A549 (cell line): ENCODE results near the gene FRYL. TPM values are rescaled to one million over a fixed set of nuclear protein-coding genes. Genes with fewer than 3 reads are reported as not detected.

Experiments
- ATAC-seq, 2 experiments: fragments of 200-7000 bp in 1 of 2; fragments of >200 bp in 1 of 2; cut with Nextera tagmentation in 1 of 2; cut with Tn5 transposase in 1 of 2; 3 replicates each; pipeline versions ENCODE4 v1.8.0 to v1.9.1; 2018 to 2020; ENCODE audit warnings: mild to moderate bottlenecking in 1 of 2, moderate library complexity in 1 of 2
- CTCF ChIA-PET: fragments of 300-600 bp; sonication (Branson Sonifier 250); formaldehyde crosslinking; extraction: SDS; loops from one replicate; lab custom pipeline; 2021; ENCODE audit warnings: antibody characterized with exemption, inconsistent platforms; lab: Yijun Ruan, JAX
- POLR2A ChIA-PET: fragments of 350-600 bp; formaldehyde crosslinking; extraction: SDS; loops from one replicate; lab custom pipeline; 2021; ENCODE audit warnings: antibody characterized with exemption, inconsistent platforms; lab: Yijun Ruan, JAX
- DNase-seq, 2 experiments: peaks; one replicate each; pipeline versions ENCODE4 v3.0.0 to v3.0.0-alpha.2; 2011 to 2016; ENCODE audit warnings: low read depth in 1 of 2, low spot score in 1 of 2
- FAIRE-seq: peaks from 2 replicates; lab custom pipeline; 2011; peaks lifted over from hg19 to GRCh38; lab: Jason Lieb, UNC
- H3K27ac ChIP-seq, 2 experiments: fragments of >200 bp; sonication (Bioruptor Twin); formaldehyde crosslinking; 3 replicates each; pipeline ENCODE4 v1.5.1; 2016 to 2017
- H3K4me1 ChIP-seq: fragments of >200 bp; sonication (Bioruptor Twin); formaldehyde crosslinking; 3 replicates; pipeline ENCODE4 v1.6.1; 2016
- H3K4me2 ChIP-seq: fragments of >200 bp; sonication (Bioruptor Twin); formaldehyde crosslinking; 3 replicates; pipeline ENCODE4 v1.6.1; 2016
- H3K4me3 ChIP-seq: fragments of >200 bp; sonication (Bioruptor Twin); formaldehyde crosslinking; 3 replicates; pipeline ENCODE4 v1.5.1; 2016
- H3K9me3 ChIP-seq: fragments of >200 bp; sonication (Bioruptor Twin); formaldehyde crosslinking; 3 replicates; pipeline ENCODE4 v1.6.1; 2016
- BCL3 ChIP-seq: fragments of >200 bp; sonication (Bioruptor Twin); formaldehyde crosslinking; IDR thresholded peaks from 3 replicates; pipeline ENCODE4 v1.6.1; 2016
- CBX2 ChIP-seq: fragments of 200-600 bp; sonication (generic); IDR thresholded peaks from 2 replicates; pipeline ENCODE4 v1.6.1; 2016; ENCODE audit warnings: low read depth, mild to moderate bottlenecking, borderline replicate concordance
- CHD4 ChIP-seq: fragments of 200-600 bp; sonication (generic); IDR thresholded peaks from 2 replicates; pipeline ENCODE4 v1.6.1; 2016; ENCODE audit warnings: antibody characterized with exemption, mild to moderate bottlenecking, borderline replicate concordance
- E2F6 ChIP-seq: IDR thresholded peaks from 2 replicates; pipeline ENCODE4 v1.6.1; 2012; ENCODE audit warnings: low read depth, borderline replicate concordance
- EHF ChIP-seq: fragments of 250-450 bp; sonication (Bioruptor Pico); IDR thresholded peaks from 2 replicates; pipeline ENCODE4 v1.5.0; 2020; ENCODE audit warnings: mild to moderate bottlenecking
- ESRRA ChIP-seq: fragments of 150-350 bp; IDR thresholded peaks from 2 replicates; pipeline ENCODE4 v1.6.1; 2014; ENCODE audit warnings: mild to moderate bottlenecking, low read length, borderline replicate concordance
- FOSB ChIP-seq: fragments of 250-450 bp; sonication (Bioruptor Pico); IDR thresholded peaks from 2 replicates; pipeline ENCODE4 v1.5.0; 2020; ENCODE audit warnings: mild to moderate bottlenecking, moderate library complexity
- HDAC2 ChIP-seq: fragments of 200-600 bp; sonication (generic); IDR thresholded peaks from 2 replicates; pipeline ENCODE4 v1.6.1; 2016
- HEYL ChIP-seq: fragments of 250-450 bp; sonication (Bioruptor Pico); IDR thresholded peaks from 2 replicates; pipeline ENCODE4 v1.8.0; 2021; ENCODE audit warnings: mild to moderate bottlenecking, moderate library complexity
- HOXB13 ChIP-seq: fragments of 250-450 bp; sonication (Bioruptor Pico); IDR thresholded peaks from 2 replicates; pipeline ENCODE4 v1.5.0; 2020; ENCODE audit warnings: low read depth, mild to moderate bottlenecking, moderate library complexity
- HOXB5 ChIP-seq: fragments of 250-450 bp; sonication (Bioruptor Pico); IDR thresholded peaks from 2 replicates; pipeline ENCODE4 v1.5.0; 2020; ENCODE audit warnings: mild to moderate bottlenecking, moderate library complexity
- KDM5A ChIP-seq: fragments of 200-600 bp; sonication (generic); IDR thresholded peaks from 2 replicates; pipeline ENCODE4 v1.6.1; 2016; ENCODE audit warnings: antibody characterized with exemption, mild to moderate bottlenecking
- MAFK ChIP-seq: fragments of 450-650 bp; IDR thresholded peaks from 2 replicates; pipeline ENCODE4 v1.6.1; 2014; ENCODE audit not compliant: partially characterized antibody
- MAX ChIP-seq: IDR thresholded peaks from 2 replicates; pipeline ENCODE4 v1.6.1; 2012
- MAZ ChIP-seq: fragments of 150-350 bp; IDR thresholded peaks from 2 replicates; pipeline ENCODE4 v1.6.1; 2014; ENCODE audit warnings: antibody characterized with exemption, low read depth, low read length, borderline replicate concordance
- NFE2L2 ChIP-seq: fragments of 150-350 bp; conservative IDR thresholded peaks from 2 replicates; pipeline ENCODE4 v1.6.1; 2014; ENCODE audit warnings: low read length
- PHF8 ChIP-seq: fragments of 200-600 bp; sonication (generic); IDR thresholded peaks from 2 replicates; pipeline ENCODE4 v1.6.1; 2016; ENCODE audit warnings: low read depth, mild to moderate bottlenecking, antibody characterized with exemption, moderate library complexity, borderline replicate concordance
- POLR2A ChIP-seq: IDR thresholded peaks from 2 replicates; pipeline ENCODE4 v1.6.1; 2012; ENCODE audit warnings: mild to moderate bottlenecking, low read length
- POLR2AphosphoS2 ChIP-seq: conservative IDR thresholded peaks from 2 replicates; pipeline ENCODE4 v1.6.1; 2012; ENCODE audit warnings: low read length, improper control_type of control experiment, inconsistent platforms
- RAD21 ChIP-seq, 2 experiments: fragments of >200 bp in 1 of 2; sonication (Bioruptor Twin) in 1 of 2; formaldehyde crosslinking in 1 of 2; IDR thresholded peaks in 1 of 2; conservative IDR thresholded peaks in 1 of 2; 2 replicates in 1 of 2; 3 replicates in 1 of 2; pipeline ENCODE4 v1.6.1; 2012 to 2018; ENCODE audit warnings: inconsistent platforms in 1 of 2
- RCOR1 ChIP-seq: fragments of 150-350 bp; IDR thresholded peaks from 2 replicates; pipeline ENCODE4 v1.6.1; 2014; ENCODE audit warnings: antibody characterized with exemption, low read length, low read depth
- RFX5 ChIP-seq: fragments of 450-650 bp; IDR thresholded peaks from 2 replicates; pipeline ENCODE4 v1.7.1; 2014; ENCODE audit warnings: antibody characterized with exemption, mild to moderate bottlenecking, moderate library complexity
- SREBF2 ChIP-seq: fragments of 450-650 bp; IDR thresholded peaks from 2 replicates; pipeline ENCODE4 v1.6.1; 2014; ENCODE audit warnings: mild to moderate bottlenecking, moderate library complexity
- TP53 ChIP-seq: fragments of 250-450 bp; sonication (Bioruptor Pico); IDR thresholded peaks from 2 replicates; pipeline ENCODE4 v1.5.0; 2021; ENCODE audit warnings: mild to moderate bottlenecking, moderate library complexity
- ZFP36 ChIP-seq: fragments of 450-650 bp; IDR thresholded peaks from 2 replicates; pipeline ENCODE4 v1.6.1; 2014; ENCODE audit warnings: borderline replicate concordance; ENCODE audit not compliant: partially characterized antibody
- ZSCAN20 ChIP-seq: fragments of 250-450 bp; sonication (Bioruptor Pico); IDR thresholded peaks from 2 replicates; pipeline ENCODE4 v1.8.0; 2022; ENCODE audit warnings: mild to moderate bottlenecking, moderate library complexity
- WGBS: methylation state at CpG from one replicate; pipeline ENCODE4 v1.1.6; 2017; ENCODE audit errors: missing lambda C conversion rate; 5-methylcytosine and 5-hydroxymethylcytosine counted together
- polyA plus RNA-seq, 4 experiments: library from polyadenylated mRNA; depleted of rRNA in 3 of 4; stranded (reverse); fragments of >200 nt; fragmentation: RNase III in 1 of 4; extraction: RNeasy Plus Mini Kit Qiagen cat#74134 plus additional on column Dnase treatment in 1 of 4; gene quantifications; 2 replicates in 3 of 4; 3 replicates in 1 of 4; pipeline ENCODE4 v1.2.3, GENCODE V29; 2011 to 2017
- TF ChIP-seq, protein P1 (sequence below): fragments of 250-450 bp; sonication (Bioruptor Pico); IDR thresholded peaks from 2 replicates; pipeline ENCODE4 v1.5.0; 2021; ENCODE audit warnings: mild to moderate bottlenecking, moderate library complexity, borderline replicate concordance
- TF ChIP-seq, protein P2 (sequence below): fragments of >200 bp; sonication (Bioruptor Twin); formaldehyde crosslinking; IDR thresholded peaks from 2 replicates; pipeline ENCODE4 v1.6.1; 2016
- TF ChIP-seq, protein P3 (sequence below): fragments of 450-650 bp; IDR thresholded peaks from 2 replicates; pipeline ENCODE4 v1.6.1; 2014; ENCODE audit warnings: antibody characterized with exemption

FRYL gene
- polyA plus RNA-seq, 2 of the 4 experiments (the other 2 are of a cell fraction): 7.1 to 21.1 TPM

DNA sequence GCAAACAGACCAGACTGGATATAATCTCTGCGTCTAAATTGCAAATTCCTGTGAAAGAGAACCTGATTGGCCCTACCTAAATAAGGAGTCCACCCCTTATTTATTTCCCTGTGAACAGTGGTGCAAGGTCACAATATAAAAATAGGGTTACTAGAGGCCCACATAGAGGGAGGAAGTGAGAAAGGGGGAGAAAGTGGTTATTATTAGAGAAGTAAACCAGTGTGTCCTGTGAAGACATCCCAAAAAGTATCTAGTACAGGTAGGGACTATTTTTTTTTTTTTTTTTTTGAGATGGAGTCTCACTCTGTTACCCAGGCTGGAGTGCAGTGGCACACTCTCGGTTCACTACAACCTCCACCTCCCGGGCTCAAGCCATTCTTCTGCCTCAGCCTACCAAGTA is 15.0 kb upstream of the FRYL start:
- no peak for ATAC-seq
- no peak overlapping the region for H3K4me3 ChIP-seq
- no peaks in the 10 kb centered on the region for H3K4me1 ChIP-seq
- H3K4me2 ChIP-seq: no peak overlapping the region
- POLR2A ChIA-PET: no interaction called here
- CTCF ChIA-PET: interaction anchor here (0.6 kb wide), 1 partner anchor 11 kb away, joined by 4 read pairs; no protein-coding TSS in a partner anchor
- H3K9me3 ChIP-seq: no peaks in the 10 kb centered on the region
- DNase-seq: no peak
- no peak overlapping the region for H3K27ac ChIP-seq
- TF ChIP-seq HEYL (CRISPR knock-in tag) (no peak), PHF8 (no peak), NFE2L2 (no peak), CBX2 (no peak), ZSCAN20 (CRISPR knock-in tag) (no peak), RAD21 (conservative IDR thresholded peaks at IDR 0.05 in 1 of 2, IDR thresholded peaks at IDR 0.05 in 1 of 2) (no peak)
- TF ChIP-seq, protein P1, sequence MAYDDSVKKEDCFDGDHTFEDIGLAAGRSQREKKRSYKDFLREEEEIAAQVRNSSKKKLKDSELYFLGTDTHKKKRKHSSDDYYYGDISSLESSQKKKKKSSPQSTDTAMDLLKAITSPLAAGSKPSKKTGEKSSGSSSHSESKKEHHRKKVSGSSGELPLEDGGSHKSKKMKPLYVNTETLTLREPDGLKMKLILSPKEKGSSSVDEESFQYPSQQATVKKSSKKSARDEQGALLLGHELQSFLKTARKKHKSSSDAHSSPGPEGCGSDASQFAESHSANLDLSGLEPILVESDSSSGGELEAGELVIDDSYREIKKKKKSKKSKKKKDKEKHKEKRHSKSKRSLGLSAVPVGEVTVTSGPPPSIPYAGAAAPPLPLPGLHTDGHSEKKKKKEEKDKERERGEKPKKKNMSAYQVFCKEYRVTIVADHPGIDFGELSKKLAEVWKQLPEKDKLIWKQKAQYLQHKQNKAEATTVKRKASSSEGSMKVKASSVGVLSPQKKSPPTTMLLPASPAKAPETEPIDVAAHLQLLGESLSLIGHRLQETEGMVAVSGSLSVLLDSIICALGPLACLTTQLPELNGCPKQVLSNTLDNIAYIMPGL (CRISPR knock-in tag): no peak
- no peak for FAIRE-seq
- 76% methylated on average over 3 of the region's 3 CpGs for WGBS

DNA sequence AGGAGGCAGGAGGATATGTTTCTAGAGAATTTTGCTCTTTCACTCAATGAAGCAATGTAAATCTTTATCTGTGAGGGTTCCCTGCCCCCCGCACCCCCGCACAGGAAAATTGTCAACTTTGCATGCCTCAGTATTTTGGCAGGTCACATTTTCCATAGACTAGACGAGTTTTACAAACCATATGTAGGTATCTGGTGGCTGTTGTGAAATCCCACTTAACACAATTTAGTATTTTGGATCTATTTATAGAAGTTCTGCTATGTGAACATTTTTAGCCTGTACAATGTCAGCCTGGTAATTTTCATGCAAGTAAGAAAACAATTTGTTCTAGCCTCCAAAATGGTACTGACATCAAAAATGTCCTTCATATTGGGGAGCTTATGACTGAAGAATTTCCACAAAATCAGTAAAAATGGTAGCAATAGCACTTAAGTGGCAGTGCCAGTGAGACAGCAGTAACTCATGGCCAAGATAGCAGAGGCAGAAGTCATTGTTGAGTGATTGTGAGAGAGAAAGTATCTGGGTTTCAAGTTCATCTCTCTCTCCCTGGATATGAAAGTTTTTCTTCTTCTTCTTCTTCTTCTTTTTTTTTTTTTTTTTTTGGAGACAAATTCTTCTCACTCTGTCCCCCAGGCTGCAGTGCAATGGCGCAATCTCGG is 12.4 kb upstream of the FRYL start:
- no peak overlapping the region for H3K4me3 ChIP-seq
- H3K27ac ChIP-seq: no peak overlapping the region
- TF ChIP-seq HDAC2: no peak
- TF ChIP-seq MAZ: no peak
- TF ChIP-seq, protein P2, sequence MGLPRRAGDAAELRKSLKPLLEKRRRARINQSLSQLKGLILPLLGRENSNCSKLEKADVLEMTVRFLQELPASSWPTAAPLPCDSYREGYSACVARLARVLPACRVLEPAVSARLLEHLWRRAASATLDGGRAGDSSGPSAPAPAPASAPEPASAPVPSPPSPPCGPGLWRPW: no peak
- TF ChIP-seq POLR2AphosphoS2: no peak
- TF ChIP-seq FOSB (CRISPR knock-in tag): no peak
- no peak for TF ChIP-seq CBX2
- no peak for TF ChIP-seq MAFK
- TF ChIP-seq E2F6: no peak
- no peak for TF ChIP-seq POLR2A
- TF ChIP-seq RFX5: no peak
- TF ChIP-seq, protein P3, sequence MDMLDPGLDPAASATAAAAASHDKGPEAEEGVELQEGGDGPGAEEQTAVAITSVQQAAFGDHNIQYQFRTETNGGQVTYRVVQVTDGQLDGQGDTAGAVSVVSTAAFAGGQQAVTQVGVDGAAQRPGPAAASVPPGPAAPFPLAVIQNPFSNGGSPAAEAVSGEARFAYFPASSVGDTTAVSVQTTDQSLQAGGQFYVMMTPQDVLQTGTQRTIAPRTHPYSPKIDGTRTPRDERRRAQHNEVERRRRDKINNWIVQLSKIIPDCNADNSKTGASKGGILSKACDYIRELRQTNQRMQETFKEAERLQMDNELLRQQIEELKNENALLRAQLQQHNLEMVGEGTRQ: no peak
- no peak for TF ChIP-seq TP53 (CRISPR knock-in tag)
- no peak for TF ChIP-seq EHF (CRISPR knock-in tag)
- no peak for TF ChIP-seq ZFP36
- TF ChIP-seq, all 56 proteins: peak for 0
- ATAC-seq (no peak), DNase-seq (no peak), FAIRE-seq (no peak)
- WGBS: 67% methylated on average over 5 of the region's 5 CpGs
- Histone ChIP-seq H3K9me3 (no peaks in the 10 kb centered on the region), H3K4me2 (no peak overlapping the region), H3K4me1 (no peaks in the 10 kb centered on the region)
- CTCF ChIA-PET: interaction anchor here (0.7 kb wide), 1 partner anchor 211 kb away, joined by 3 read pairs; no protein-coding TSS in a partner anchor
- POLR2A ChIA-PET: no interaction called here

- ChIA-PET CTCF (interaction anchor here (0.7 to 1.1 kb wide), 3 partner anchors 11 to 720 kb away, joined by 3 read pairs; partner anchors contain the start of gene FRYL), POLR2A (interaction anchor here (1.5 kb wide), 1 partner anchor 11 kb away, joined by 3 read pairs; the partner anchor contains the start of gene FRYL)
- ATAC-seq (no peak), DNase-seq (no peak), FAIRE-seq (no peak)
- no peak for TF ChIP-seq BCL3
- no peak for TF ChIP-seq MAZ
- no peak for TF ChIP-seq ESRRA
- TF ChIP-seq CHD4: no peak
- no peak for TF ChIP-seq RCOR1
- TF ChIP-seq HDAC2: no peak
- TF ChIP-seq HOXB13 (CRISPR knock-in tag): no peak
- TF ChIP-seq EHF (CRISPR knock-in tag): no peak
- no peak for TF ChIP-seq KDM5A
- no peak for TF ChIP-seq RFX5
- no peak for TF ChIP-seq SREBF2
- TF ChIP-seq HOXB5: no peak
- TF ChIP-seq MAX: no peak
- Histone ChIP-seq H3K4me1 (no peaks in the 10 kb centered on the region), H3K4me2 (no peak overlapping the region), H3K27ac (no peak overlapping the region), H3K4me3 (no peak overlapping the region), H3K9me3 (no peaks in the 10 kb centered on the region)
These were observed 11.2 kb upstream of the FRYL start for GRCh38 chr4:48791313-48791712.
